C4-2B (cell line): ENCODE results near the gene CXCR6.

Source experiments
- ZFX ChIP-seq: fragments of 450-650 bp; IDR thresholded peaks from 2 replicates; pipeline ENCODE4 v1.6.1; 2017
- TF ChIP-seq, protein P1 (sequence below): fragments of 450-650 bp; conservative IDR thresholded peaks from 2 replicates; pipeline ENCODE4 v1.5.1; 2017; ENCODE audit warnings: mild to moderate bottlenecking

DNA sequence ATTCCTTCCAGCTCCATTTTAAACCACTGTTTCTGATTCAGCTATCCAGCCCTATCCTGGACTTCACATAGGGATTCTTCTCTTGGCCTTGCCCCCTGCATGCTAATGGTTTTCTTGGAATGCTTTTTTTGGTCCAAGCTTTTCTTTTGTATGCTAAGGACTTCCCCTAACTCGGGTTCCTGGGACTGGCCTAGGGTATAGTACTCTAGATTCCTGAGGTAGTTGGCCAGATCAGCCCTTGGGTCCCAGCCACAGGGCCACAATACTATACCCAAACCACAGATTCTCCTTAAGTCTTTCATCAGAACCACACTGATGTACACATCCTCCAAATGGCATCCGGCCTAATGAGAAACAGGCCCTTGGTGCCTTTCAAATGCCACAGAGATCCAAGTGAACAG is 49.6 kb downstream of the CXCR6 start:
- TF ChIP-seq, protein P1, sequence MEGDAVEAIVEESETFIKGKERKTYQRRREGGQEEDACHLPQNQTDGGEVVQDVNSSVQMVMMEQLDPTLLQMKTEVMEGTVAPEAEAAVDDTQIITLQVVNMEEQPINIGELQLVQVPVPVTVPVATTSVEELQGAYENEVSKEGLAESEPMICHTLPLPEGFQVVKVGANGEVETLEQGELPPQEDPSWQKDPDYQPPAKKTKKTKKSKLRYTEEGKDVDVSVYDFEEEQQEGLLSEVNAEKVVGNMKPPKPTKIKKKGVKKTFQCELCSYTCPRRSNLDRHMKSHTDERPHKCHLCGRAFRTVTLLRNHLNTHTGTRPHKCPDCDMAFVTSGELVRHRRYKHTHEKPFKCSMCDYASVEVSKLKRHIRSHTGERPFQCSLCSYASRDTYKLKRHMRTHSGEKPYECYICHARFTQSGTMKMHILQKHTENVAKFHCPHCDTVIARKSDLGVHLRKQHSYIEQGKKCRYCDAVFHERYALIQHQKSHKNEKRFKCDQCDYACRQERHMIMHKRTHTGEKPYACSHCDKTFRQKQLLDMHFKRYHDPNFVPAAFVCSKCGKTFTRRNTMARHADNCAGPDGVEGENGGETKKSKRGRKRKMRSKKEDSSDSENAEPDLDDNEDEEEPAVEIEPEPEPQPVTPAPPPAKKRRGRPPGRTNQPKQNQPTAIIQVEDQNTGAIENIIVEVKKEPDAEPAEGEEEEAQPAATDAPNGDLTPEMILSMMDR: no peak
- TF ChIP-seq ZFX: no peak
